Uterus (tissue), 4 donors: ENCODE measurements around the gene PRIMPOL. TPM values are rescaled to one million over a fixed set of nuclear protein-coding genes. Genes with fewer than 3 reads are reported as not detected.
"Not testable (repeated sequence)": the region's sequence is repeated elsewhere in the genome, so short reads cannot be mapped to it uniquely, and the experiment has no call there.

Experiments used
- DNase-seq, 2 donors: peaks; one replicate each; pipeline ENCODE4 v3.0.0-alpha.2; 2019 to 2020
- H3K27ac ChIP-seq, 2 donors: fragments of 200-600 bp; sonication (generic); 1 replicate in 1 of 2; 2 replicates in 1 of 2; pipeline ENCODE4 v1.5.1; 2016 to 2018
- H3K27me3 ChIP-seq, 2 donors: fragments of 200-600 bp; sonication (generic); one replicate each; pipeline ENCODE4 v1.5.1; 2018 to 2019; ENCODE audit warnings: control low read depth in 1 of 2
- H3K36me3 ChIP-seq, 2 donors: fragments of 200-600 bp; sonication (generic); one replicate each; pipeline ENCODE4 v1.5.1; 2019; ENCODE audit warnings: control low read depth in 1 of 2
- H3K4me1 ChIP-seq, 2 donors: fragments of 200-600 bp; sonication (generic); one replicate each; pipeline ENCODE4 v1.5.1; 2018 to 2019; ENCODE audit warnings: control low read depth in 1 of 2
- H3K4me3 ChIP-seq, 2 donors: fragments of 200-600 bp; sonication (generic); 1 replicate in 1 of 2; 2 replicates in 1 of 2; pipeline ENCODE4 v1.5.1; 2018 to 2019; ENCODE audit warnings: mild to moderate bottlenecking in 1 of 2
- H3K9me3 ChIP-seq, 2 donors: fragments of 200-600 bp; sonication (generic); one replicate each; pipeline ENCODE4 v1.5.1; 2019; ENCODE audit warnings: control low read depth in 1 of 2
- CTCF ChIP-seq, 4 experiments: fragments of 200-600 bp in 2 of 4; fragments of 450-650 bp in 2 of 4; sonication (generic) in 2 of 4; IDR thresholded peaks; one replicate each; pipeline ENCODE4 v1.5.1; 2016 to 2019; ENCODE audit warnings: antibody characterized with exemption in 4 of 4, mild to moderate bottlenecking in 2 of 4, moderate library complexity in 1 of 4
- POLR2A ChIP-seq, 2 donors: fragments of 450-650 bp; IDR thresholded peaks; one replicate each; pipeline ENCODE4 v1.6.1; 2016; ENCODE audit warnings: antibody characterized with exemption in 2 of 2, mild to moderate bottlenecking in 1 of 2, moderate library complexity in 1 of 2
- intact Hi-C: fragments of 100-400 bp; cut with DNase I; formaldehyde crosslinking; loops from one replicate; pipeline ENCODE4 v1.15.1; 2023; ENCODE audit warnings: low total_unique reads
- total RNA-seq, 4 donors: library from RNA; depleted of rRNA in 3 of 4; stranded (reverse); fragments of >200 nt in 3 of 4; gene quantifications; one replicate each; pipeline versions ENCODE4 v1.1.0 to v1.2.4, GENCODE V29; 2014 to 2023
- donor health status: DM: yes; HTN: yes; CAD: no.

The PRIMPOL gene
- total RNA-seq, 4 donors from 2014 or later: 25.1 to 43.5 (median 34.1) TPM

- no peaks in the 10 kb centered on the region for H3K36me3 ChIP-seq
- peaks cover 0 to 8% of the 10 kb centered on the region in 2 donors for H3K4me1 ChIP-seq
- intact Hi-C loops: no loop called here
- H3K27me3 ChIP-seq: no peaks in the 10 kb centered on the region
- TF ChIP-seq POLR2A (IDR thresholded peaks at IDR 0.05) (no peak), CTCF (IDR thresholded peaks at IDR 0.05) (no peak)
- peak overlapping the region; percentile 66 to 92 for H3K4me3 ChIP-seq
- peak; percentile 60 to 64 for DNase-seq
- H3K27ac ChIP-seq: peak overlapping the region; percentile 91 to 92
- no peaks in the 10 kb centered on the region for H3K9me3 ChIP-seq
These were observed 1.1 kb upstream of the PRIMPOL start for GRCh38 chr4:184648313-184649025.

- DNase-seq: no peak
- Histone ChIP-seq H3K36me3 (no peaks in the 10 kb centered on the region), H3K9me3 (no peaks in the 10 kb centered on the region), H3K4me3 (peak overlapping the region; percentile 64 to 70), H3K27me3 (no peaks in the 10 kb centered on the region), H3K4me1 (peaks cover 0 to 8% of the 10 kb centered on the region in 2 donors), H3K27ac (peak overlapping the region; percentile 91 to 92)
- intact Hi-C loops: no loop called here
- TF ChIP-seq POLR2A (IDR thresholded peaks at IDR 0.05): no peak
These were observed 675 bp downstream of the PRIMPOL start for GRCh38 chr4:184649971-184650855.

GRCh38 chr4:184651899-184652298, 2.4 kb downstream of the PRIMPOL start:
- Histone ChIP-seq H3K9me3 (no peaks in the 10 kb centered on the region), H3K36me3 (no peaks in the 10 kb centered on the region), H3K27ac (no peak overlapping the region), H3K4me3 (no peak overlapping the region), H3K4me1 (peaks cover 0 to 8% of the 10 kb centered on the region in 2 donors), H3K27me3 (no peaks in the 10 kb centered on the region)
- no peak for TF ChIP-seq POLR2A (IDR thresholded peaks at IDR 0.05)
- TF ChIP-seq CTCF (IDR thresholded peaks at IDR 0.05): no peak
- intact Hi-C loops: no loop called here
- DNase-seq: no peak

GRCh38 chr4:184652681-184653080, 3.1 kb downstream of the PRIMPOL start:
- H3K27me3 ChIP-seq, H3K27ac ChIP-seq, H3K36me3 ChIP-seq, intact Hi-C loops, H3K9me3 ChIP-seq, H3K4me1 ChIP-seq, H3K4me3 ChIP-seq, DNase-seq: not testable (repeated sequence)

- intact Hi-C loops: no loop called here
- Histone ChIP-seq H3K36me3 (no peaks in the 10 kb centered on the region), H3K9me3 (no peaks in the 10 kb centered on the region), H3K27ac (no peak overlapping the region), H3K4me1 (no peaks in the 10 kb centered on the region), H3K27me3 (no peaks in the 10 kb centered on the region), H3K4me3 (no peak overlapping the region)
- DNase-seq: no peak
- no peak for TF ChIP-seq POLR2A (IDR thresholded peaks at IDR 0.05)
- no peak for TF ChIP-seq CTCF (IDR thresholded peaks at IDR 0.05)
These were observed 4.1 kb downstream of the PRIMPOL start for GRCh38 chr4:184653650-184654049.
